ENCODE results near the gene AMER2. TPM values are rescaled to one million over a fixed set of nuclear protein-coding genes. Genes with fewer than 3 reads are reported as not detected.

AMER2 gene
- total and polyA plus RNA-seq, 2 experiments from 2014 or later = 0.31 to 0.76 TPM

DNA sequence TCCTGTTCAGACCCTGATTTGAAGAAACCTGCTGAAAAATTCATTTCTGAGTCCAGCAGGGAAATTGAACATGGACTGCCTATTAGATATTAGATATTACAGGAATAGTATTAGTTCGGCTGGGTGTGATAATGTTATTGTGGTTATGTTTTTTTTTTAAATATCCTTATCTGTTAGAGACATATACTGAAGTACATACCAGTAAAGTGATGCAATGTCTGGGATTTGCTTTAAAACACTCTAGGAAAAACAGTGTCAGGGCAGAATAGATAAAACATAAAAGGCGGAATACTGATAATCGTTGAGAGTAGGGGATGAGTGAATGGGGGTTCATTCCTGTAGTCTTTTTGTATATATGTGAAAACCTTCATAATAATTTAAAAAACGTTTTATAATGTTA is 28.7 kb upstream of the AMER2 start (continued):
- TF ChIP-seq, protein P1, sequence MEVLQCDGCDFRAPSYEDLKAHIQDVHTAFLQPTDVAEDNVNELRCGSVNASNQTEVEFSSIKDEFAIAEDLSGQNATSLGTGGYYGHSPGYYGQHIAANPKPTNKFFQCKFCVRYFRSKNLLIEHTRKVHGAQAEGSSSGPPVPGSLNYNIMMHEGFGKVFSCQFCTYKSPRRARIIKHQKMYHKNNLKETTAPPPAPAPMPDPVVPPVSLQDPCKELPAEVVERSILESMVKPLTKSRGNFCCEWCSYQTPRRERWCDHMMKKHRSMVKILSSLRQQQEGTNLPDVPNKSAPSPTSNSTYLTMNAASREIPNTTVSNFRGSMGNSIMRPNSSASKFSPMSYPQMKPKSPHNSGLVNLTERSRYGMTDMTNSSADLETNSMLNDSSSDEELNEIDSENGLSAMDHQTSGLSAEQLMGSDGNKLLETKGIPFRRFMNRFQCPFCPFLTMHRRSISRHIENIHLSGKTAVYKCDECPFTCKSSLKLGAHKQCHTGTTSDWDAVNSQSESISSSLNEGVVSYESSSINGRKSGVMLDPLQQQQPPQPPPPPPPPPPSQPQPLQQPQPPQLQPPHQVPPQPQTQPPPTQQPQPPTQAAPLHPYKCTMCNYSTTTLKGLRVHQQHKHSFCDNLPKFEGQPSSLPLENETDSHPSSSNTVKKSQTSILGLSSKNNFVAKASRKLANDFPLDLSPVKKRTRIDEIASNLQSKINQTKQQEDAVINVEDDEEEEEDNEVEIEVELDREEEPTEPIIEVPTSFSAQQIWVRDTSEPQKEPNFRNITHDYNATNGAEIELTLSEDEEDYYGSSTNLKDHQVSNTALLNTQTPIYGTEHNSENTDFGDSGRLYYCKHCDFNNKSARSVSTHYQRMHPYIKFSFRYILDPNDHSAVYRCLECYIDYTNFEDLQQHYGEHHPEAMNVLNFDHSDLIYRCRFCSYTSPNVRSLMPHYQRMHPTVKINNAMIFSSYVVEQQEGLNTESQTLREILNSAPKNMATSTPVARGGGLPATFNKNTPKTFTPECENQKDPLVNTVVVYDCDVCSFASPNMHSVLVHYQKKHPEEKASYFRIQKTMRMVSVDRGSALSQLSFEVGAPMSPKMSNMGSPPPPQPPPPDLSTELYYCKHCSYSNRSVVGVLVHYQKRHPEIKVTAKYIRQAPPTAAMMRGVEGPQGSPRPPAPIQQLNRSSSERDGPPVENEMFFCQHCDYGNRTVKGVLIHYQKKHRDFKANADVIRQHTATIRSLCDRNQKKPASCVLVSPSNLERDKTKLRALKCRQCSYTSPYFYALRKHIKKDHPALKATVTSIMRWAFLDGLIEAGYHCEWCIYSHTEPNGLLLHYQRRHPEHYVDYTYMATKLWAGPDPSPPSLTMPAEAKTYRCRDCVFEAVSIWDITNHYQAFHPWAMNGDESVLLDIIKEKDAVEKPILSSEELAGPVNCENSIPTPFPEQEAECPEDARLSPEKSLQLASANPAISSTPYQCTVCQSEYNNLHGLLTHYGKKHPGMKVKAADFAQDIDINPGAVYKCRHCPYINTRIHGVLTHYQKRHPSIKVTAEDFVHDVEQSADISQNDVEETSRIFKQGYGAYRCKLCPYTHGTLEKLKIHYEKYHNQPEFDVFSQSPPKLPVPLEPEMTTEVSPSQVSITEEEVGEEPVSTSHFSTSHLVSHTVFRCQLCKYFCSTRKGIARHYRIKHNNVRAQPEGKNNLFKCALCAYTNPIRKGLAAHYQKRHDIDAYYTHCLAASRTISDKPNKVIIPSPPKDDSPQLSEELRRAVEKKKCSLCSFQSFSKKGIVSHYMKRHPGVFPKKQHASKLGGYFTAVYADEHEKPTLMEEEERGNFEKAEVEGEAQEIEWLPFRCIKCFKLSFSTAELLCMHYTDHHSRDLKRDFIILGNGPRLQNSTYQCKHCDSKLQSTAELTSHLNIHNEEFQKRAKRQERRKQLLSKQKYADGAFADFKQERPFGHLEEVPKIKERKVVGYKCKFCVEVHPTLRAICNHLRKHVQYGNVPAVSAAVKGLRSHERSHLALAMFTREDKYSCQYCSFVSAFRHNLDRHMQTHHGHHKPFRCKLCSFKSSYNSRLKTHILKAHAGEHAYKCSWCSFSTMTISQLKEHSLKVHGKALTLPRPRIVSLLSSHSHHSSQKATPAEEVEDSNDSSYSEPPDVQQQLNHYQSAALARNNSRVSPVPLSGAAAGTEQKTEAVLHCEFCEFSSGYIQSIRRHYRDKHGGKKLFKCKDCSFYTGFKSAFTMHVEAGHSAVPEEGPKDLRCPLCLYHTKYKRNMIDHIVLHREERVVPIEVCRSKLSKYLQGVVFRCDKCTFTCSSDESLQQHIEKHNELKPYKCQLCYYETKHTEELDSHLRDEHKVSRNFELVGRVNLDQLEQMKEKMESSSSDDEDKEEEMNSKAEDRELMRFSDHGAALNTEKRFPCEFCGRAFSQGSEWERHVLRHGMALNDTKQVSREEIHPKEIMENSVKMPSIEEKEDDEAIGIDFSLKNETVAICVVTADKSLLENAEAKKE (CRISPR knock-in tag; IDR thresholded peaks at IDR 0.05) = no peak
- TF ChIP-seq ZNF331 (CRISPR knock-in tag; IDR thresholded peaks at IDR 0.05; ENCODE audit: low read depth) = no peak

DNA sequence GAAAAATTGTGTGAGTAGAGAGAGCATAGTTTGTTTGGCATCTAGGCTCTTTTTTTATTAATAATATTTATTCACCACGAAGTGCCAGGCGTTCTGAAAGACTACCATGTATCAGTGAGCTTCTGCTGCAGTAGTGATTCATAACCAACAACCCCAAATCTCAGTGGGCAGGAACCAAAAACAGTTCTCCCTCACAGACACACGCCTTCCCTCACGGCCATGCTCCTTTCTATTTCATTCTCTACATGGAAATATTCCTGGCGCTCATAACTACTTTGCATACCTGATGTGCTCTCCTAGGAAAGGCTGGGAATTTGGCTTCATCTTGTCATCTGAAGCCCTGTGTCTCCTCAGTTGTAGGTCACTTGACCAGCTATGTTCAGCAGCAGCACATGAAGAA is 26.6 kb upstream of the AMER2 start:
- DNase-seq (ENCODE audit: low spot score) = no peak
- Histone ChIP-seq H2AFZ (no peak overlapping the region), H3F3A (replicated peaks; ENCODE audit: low read depth) (no peaks in the 10 kb centered on the region), H3K4me2 (no peak overlapping the region), H4K20me1 (replicated peaks; ENCODE audit: insufficient read depth) (no peaks in the 10 kb centered on the region), H3K36me3 (ENCODE audit: insufficient read depth) (no peaks in the 10 kb centered on the region), H3K9me2 (ENCODE audit: insufficient read depth) (peaks cover 9% of the 10 kb centered on the region; the same call in 1 of the 2 replicates), H3K79me2 (replicated peaks; ENCODE audit: insufficient read depth) (no peaks in the 10 kb centered on the region), H3K4me3 (no peak overlapping the region), H3K4me1 (ENCODE audit: insufficient read depth) (no peaks in the 10 kb centered on the region; the same call in none of the 2 replicates), H3K27me3 (ENCODE audit: insufficient read depth) (no peaks in the 10 kb centered on the region), H3K27ac (ENCODE audit: low read depth) (no peak overlapping the region)
- Mint-ChIP-seq H3K9me3 (peaks cover 5% of the 10 kb centered on the region; the same call in 1 of the 3 replicates), H3K27ac (no peak overlapping the region), H3K4me1 (peaks cover 11% of the 10 kb centered on the region; the same call in 2 of the 3 replicates), H3K36me3 (ENCODE audit: low read depth) (no peaks in the 10 kb centered on the region), H3K27me3 (ENCODE audit: insufficient read depth, low read depth, poor library complexity) (peaks cover 3% of the 10 kb centered on the region), H3K4me3 (no peak overlapping the region)
- no peak for ATAC-seq
- TF ChIP-seq, protein P2, sequence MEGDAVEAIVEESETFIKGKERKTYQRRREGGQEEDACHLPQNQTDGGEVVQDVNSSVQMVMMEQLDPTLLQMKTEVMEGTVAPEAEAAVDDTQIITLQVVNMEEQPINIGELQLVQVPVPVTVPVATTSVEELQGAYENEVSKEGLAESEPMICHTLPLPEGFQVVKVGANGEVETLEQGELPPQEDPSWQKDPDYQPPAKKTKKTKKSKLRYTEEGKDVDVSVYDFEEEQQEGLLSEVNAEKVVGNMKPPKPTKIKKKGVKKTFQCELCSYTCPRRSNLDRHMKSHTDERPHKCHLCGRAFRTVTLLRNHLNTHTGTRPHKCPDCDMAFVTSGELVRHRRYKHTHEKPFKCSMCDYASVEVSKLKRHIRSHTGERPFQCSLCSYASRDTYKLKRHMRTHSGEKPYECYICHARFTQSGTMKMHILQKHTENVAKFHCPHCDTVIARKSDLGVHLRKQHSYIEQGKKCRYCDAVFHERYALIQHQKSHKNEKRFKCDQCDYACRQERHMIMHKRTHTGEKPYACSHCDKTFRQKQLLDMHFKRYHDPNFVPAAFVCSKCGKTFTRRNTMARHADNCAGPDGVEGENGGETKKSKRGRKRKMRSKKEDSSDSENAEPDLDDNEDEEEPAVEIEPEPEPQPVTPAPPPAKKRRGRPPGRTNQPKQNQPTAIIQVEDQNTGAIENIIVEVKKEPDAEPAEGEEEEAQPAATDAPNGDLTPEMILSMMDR (conservative IDR thresholded peaks at IDR 0.05; ENCODE audit: low read depth in 2 of 2) = no peak
- TF ChIP-seq ZNF114 (CRISPR knock-in tag; IDR thresholded peaks at IDR 0.05) (no peak), CREB1 (CRISPR knock-in tag; IDR thresholded peaks at IDR 0.05; ENCODE audit: low read depth) (no peak), JUNB (IDR thresholded peaks at IDR 0.05; ENCODE audit: unreplicated experiment) (no peak)
- TF ChIP-seq, protein P1 (CRISPR knock-in tag; IDR thresholded peaks at IDR 0.05) = no peak

Measured in GM23338 (cell line).